Adrenal gland (tissue), 12 donors: Measurements from ENCODE around the gene FOXC2. TPM values are rescaled to one million over a fixed set of nuclear protein-coding genes. Genes with fewer than 3 reads are reported as not detected.

Experiments used
- DNase-seq, 7 donors: peaks; one replicate each; pipeline ENCODE4 v3.0.0-alpha.2; 2019 to 2020
- H3K27ac ChIP-seq, 5 donors: fragments of 200-600 bp; sonication (generic) in 4 of 5; 1 replicate in 3 of 5; 2 replicates in 2 of 5; pipeline versions ENCODE4 v1.5.1 to v1.8.0; 2016 to 2020; ENCODE audit warnings: mild to moderate bottlenecking in 1 of 5
- H3K27me3 ChIP-seq: fragments of 200-600 bp; 2 replicates; pipeline ENCODE4 v1.8.0; 2021
- H3K36me3 ChIP-seq, 2 donors: fragments of 200-600 bp; replicated peaks in 1 of 2; 1 replicate in 1 of 2; 2 replicates in 1 of 2; pipeline versions ENCODE4 v1.5.1 to v1.8.0; 2018 to 2022
- H3K4me1 ChIP-seq, 2 donors: fragments of 200-600 bp; replicated peaks in 1 of 2; 1 replicate in 1 of 2; 2 replicates in 1 of 2; pipeline versions ENCODE4 v1.5.1 to v1.8.0; 2018 to 2021
- H3K4me3 ChIP-seq, 4 donors: fragments of 200-600 bp; sonication (generic) in 3 of 4; one replicate each; pipeline ENCODE4 v1.5.1; 2016 to 2018
- H3K9me3 ChIP-seq, 3 donors: fragments of 200-600 bp; sonication (generic) in 1 of 3; replicated peaks in 1 of 3; 1 replicate in 2 of 3; 2 replicates in 1 of 3; pipeline versions ENCODE4 v1.5.1 to v1.8.0; 2016 to 2021
- CTCF ChIP-seq, 6 experiments: fragments of 450-650 bp in 4 of 6; fragments of 200-600 bp in 2 of 6; sonication (generic) in 1 of 6; IDR thresholded peaks; 1 replicate in 5 of 6; 2 replicates in 1 of 6; pipeline versions ENCODE4 v1.5.1 to v1.8.0; 2016 to 2021; ENCODE audit warnings: antibody characterized with exemption in 6 of 6, mild to moderate bottlenecking in 2 of 6, moderate library complexity in 1 of 6
- POLR2A ChIP-seq, 2 donors: fragments of 450-650 bp; IDR thresholded peaks; one replicate each; pipeline ENCODE4 v1.6.1; 2017; ENCODE audit warnings: antibody characterized with exemption in 2 of 2, mild to moderate bottlenecking in 2 of 2, moderate library complexity in 1 of 2
- WGBS, 4 donors: extraction: QIAGEN DNeasy Blood & Tissue Kit in 2 of 4; methylation state at CpG; one replicate each; pipeline versions ENCODE4 v1.1.5 to v1.1.7; 2013 to 2017; 5-methylcytosine and 5-hydroxymethylcytosine counted together
- intact Hi-C, 2 donors: fragments of 100-400 bp; cut with DNase I; formaldehyde crosslinking; loops; one replicate each; pipeline versions ENCODE4 v1.14.1 to v1.15.0; 2022 to 2023
- polyA plus RNA-seq, 3 donors: library from polyadenylated mRNA; stranded (reverse); fragments of 200-250 nt in 2 of 3; fragments of 350-450 nt in 1 of 3; fragmentation: Illumina TruSeq in 1 of 3; extraction: RNeasy Lipid Tissue Mini Kit (QIAGEN cat#74804) in 1 of 3; gene quantifications; one replicate each; pipeline ENCODE4 v1.2.3, GENCODE V29; 2013 to 2014
- total RNA-seq, 9 donors: library from RNA; depleted of rRNA in 4 of 9; stranded (reverse); fragments of >200 nt in 4 of 9; fragments of 120-200 nt in 1 of 9; fragmentation: NEBNext Ultra II Directional in 1 of 9; extraction: Animal tissue kit (Norgen Biotek cat#: 25700) in 1 of 9; gene quantifications; one replicate each; pipeline versions ENCODE4 v1.1.0 to v1.2.4, GENCODE V29; 2013 to 2023
- donor health status: healthy with polysubstance abuse.
- donor health status: Bipolar disorder and iron deficiency.
- donor health status: DM: yes; HTN: yes; CAD: no.
- donor health status: DM: no; HTN: no; CAD: no.
- donor health status: DM: no; HTN: no; CAD: no.
- donor health status: DM: yes; HTN: yes; CAD: no.

FOXC2 gene
- total and polyA plus RNA-seq, 12 donors, result 0.39 to 4.8 (median 2.1) TPM

- peaks cover 0 to 28% of the 10 kb centered on the region in 2 donors for H3K36me3 ChIP-seq
- no peak overlapping the region for H3K4me3 ChIP-seq
- TF ChIP-seq CTCF (IDR thresholded peaks at IDR 0.05) (no peak), POLR2A (IDR thresholded peaks at IDR 0.05) (no peak)
- no peak overlapping the region for H3K27ac ChIP-seq
- intact Hi-C loops, result no loop called here
- no peaks in the 10 kb centered on the region for H3K9me3 ChIP-seq
- no peaks in the 10 kb centered on the region for H3K4me1 ChIP-seq
- 91 to 97% (median 96%) methylated on average over 11 of the region's 11 CpGs for WGBS, 4 donors
- H3K27me3 ChIP-seq, result no peaks in the 10 kb centered on the region
- DNase-seq, result no peak
These were observed 19.3 kb upstream of the FOXC2 start for GRCh38 chr16:86547286-86547685.

DNA sequence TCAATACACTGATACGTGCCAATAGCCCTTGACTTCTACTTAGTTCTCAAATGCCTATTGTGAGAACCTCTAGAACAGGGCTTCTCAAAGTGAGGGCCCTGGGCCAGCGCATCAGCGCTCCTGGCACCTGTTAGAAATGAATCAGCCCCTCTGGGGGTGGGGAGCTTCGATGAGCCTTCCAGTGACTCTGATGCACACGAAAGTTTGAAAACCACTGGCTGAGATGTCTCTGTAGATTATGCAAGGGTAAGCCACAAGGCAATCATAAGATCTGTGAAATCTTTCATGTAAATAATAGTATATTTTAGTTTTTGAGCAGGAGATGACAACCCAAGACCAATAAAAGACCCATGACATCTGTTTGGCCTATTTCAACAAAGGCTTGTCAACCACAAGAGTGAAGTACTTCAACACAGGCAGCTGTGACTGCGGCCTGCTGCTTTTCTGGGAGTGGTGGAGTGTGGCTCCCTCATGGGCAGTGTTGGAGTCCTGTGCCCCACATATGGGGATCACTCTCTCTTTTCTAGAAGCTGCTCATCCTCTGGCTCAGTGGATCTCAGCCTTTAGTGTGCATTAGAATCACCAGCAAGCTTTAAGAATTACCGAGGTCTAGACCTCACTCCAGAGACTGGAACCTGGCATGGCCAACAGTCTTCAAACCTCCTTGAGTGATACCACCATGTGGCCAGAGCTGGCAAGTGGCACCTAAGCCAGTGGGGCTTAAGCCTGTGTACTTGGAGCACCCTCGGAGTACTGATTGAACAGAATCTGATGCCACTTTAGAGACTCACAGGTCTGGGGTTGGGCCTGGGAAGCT lies 17.3 kb upstream of the FOXC2 start:
- H3K9me3 ChIP-seq, result no peaks in the 10 kb centered on the region
- no peaks in the 10 kb centered on the region for H3K27me3 ChIP-seq
- H3K36me3 ChIP-seq, result peaks cover 0 to 21% of the 10 kb centered on the region in 2 donors
- DNase-seq, result no peak
- intact Hi-C loops, result no loop called here
- WGBS, 4 donors, result 77 to 87% (median 80%) methylated on average over 6 to 8 of the region's 8 CpGs
- no peak overlapping the region for H3K4me3 ChIP-seq
- H3K27ac ChIP-seq, result no peak overlapping the region
- peaks cover 4% of the 10 kb centered on the region in 2 donors for H3K4me1 ChIP-seq
- TF ChIP-seq POLR2A (IDR thresholded peaks at IDR 0.05) (no peak), CTCF (IDR thresholded peaks at IDR 0.05) (no peak)

DNA sequence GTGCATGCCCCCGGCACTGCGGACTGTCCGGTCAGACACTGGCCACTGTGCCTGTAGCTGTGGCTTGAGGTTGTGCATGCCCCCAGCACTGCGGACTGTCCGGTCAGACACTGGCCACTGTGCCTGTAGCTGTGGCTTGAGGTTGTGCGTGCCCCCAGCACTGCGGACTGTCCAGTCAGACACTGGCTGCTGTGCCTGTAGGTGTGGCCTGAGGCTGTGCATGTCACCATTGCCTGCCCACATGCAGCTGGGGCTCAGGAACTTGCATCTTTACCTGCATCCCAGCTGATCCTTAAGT lies 16.8 kb upstream of the FOXC2 start:
- intact Hi-C loops, result no loop called here
- no peak overlapping the region for H3K4me3 ChIP-seq
- H3K9me3 ChIP-seq, result no peaks in the 10 kb centered on the region
- no peak for DNase-seq
- WGBS, 4 donors, result 84 to 99% (median 96%) methylated on average over 5 to 7 of the region's 7 CpGs; no CpG with 5 or more reads in 1 of the 4 donors
- peaks cover 0 to 21% of the 10 kb centered on the region in 2 donors for H3K36me3 ChIP-seq
- no peaks in the 10 kb centered on the region for H3K27me3 ChIP-seq
- H3K4me1 ChIP-seq, result peaks cover 7 to 8% of the 10 kb centered on the region in 2 donors
- TF ChIP-seq CTCF (IDR thresholded peaks at IDR 0.05), result no peak
- no peak for TF ChIP-seq POLR2A (IDR thresholded peaks at IDR 0.05)
- H3K27ac ChIP-seq, result no peak overlapping the region

DNA sequence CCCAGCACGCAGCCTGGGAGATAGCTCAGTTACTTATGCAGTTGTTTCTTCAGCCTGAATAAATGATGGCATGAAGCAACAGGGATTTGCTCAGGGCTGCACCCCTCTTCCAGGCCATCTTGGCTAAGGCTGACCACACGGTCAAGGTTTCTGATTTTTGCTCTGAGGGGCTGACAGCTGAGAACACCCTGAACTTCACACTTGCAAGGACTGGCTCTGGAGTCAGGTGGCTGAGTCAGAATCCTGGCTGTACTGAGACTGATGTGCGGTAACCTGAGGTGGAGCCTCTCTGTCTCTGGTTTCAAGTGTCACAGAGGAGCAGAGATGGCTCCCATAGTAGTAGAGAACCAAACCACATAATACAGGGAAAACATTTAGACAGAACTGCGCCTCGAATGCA lies 16.3 kb upstream of the FOXC2 start:
- no peak for DNase-seq
- intact Hi-C loops, result no loop called here
- TF ChIP-seq POLR2A (IDR thresholded peaks at IDR 0.05), result no peak
- no peak for TF ChIP-seq CTCF (IDR thresholded peaks at IDR 0.05)
- Histone ChIP-seq H3K27me3 (no peaks in the 10 kb centered on the region), H3K9me3 (no peaks in the 10 kb centered on the region), H3K27ac (no peak overlapping the region), H3K4me1 (peaks cover 7 to 8% of the 10 kb centered on the region in 2 donors), H3K36me3 (peaks cover 0 to 21% of the 10 kb centered on the region in 2 donors), H3K4me3 (no peak overlapping the region)
- 90 to 95% (median 93%) methylated on average over 4 to 5 of the region's 5 CpGs for WGBS, 4 donors
